Activated naive CD8-positive, alpha-beta T cell treated with anti-CD3 and anti-CD28 coated beads, Interleukin-2, amount 50 U/mL, for 24 hours (primary cell): ENCODE data around the gene SLC35C1.
A peak's percentile ranks its signal among the peaks of the same experiment; 100 is the strongest.

ENCODE experiments used
- ATAC-seq: fragments of 150-1000 bp; cut with Tn5 transposase; one replicate; pipeline ENCODE4 v1.10.0; 2021
- DNase-seq: peaks from one replicate; pipeline ENCODE4 v3.0.0; 2021
- H3K27ac Mint-ChIP-seq: one replicate; pipeline ENCODE4 v1.8.0; 2021; ENCODE audit warnings: mild to moderate bottlenecking, mixed read lengths
- H3K27me3 Mint-ChIP-seq: one replicate; pipeline ENCODE4 v1.8.0; 2021; ENCODE audit warnings: mixed read lengths
- H3K36me3 Mint-ChIP-seq: one replicate; pipeline ENCODE4 v1.8.0; 2021; ENCODE audit warnings: low read depth, mixed read lengths
- H3K4me1 Mint-ChIP-seq: one replicate; pipeline ENCODE4 v1.8.0; 2021; ENCODE audit warnings: mixed read lengths
- H3K4me3 Mint-ChIP-seq: one replicate; pipeline ENCODE4 v1.8.0; 2021; ENCODE audit warnings: mild to moderate bottlenecking, moderate library complexity, mixed read lengths
- H3K9me3 Mint-ChIP-seq: one replicate; pipeline ENCODE4 v1.8.0; 2021; ENCODE audit warnings: mixed read lengths

Gene SLC35C1

GRCh38 chr11:45804761-45805304 is at the start of gene SLC35C1:
Gene SLC35C1, plus strand, starts transcription at chr11:45805149. Its CDS starts 653 bp downstream, at chr11:45805802.
- DNase-seq: peak; percentile 99
- Mint-ChIP-seq H3K36me3 (peaks cover 3% of the 10 kb centered on the region), H3K4me3 (peak within 1 kb of the TSS; percentile 90), H3K27ac (peak within 1 kb of the TSS; percentile 90), H3K9me3 (no peaks in the 10 kb centered on the region), H3K27me3 (no peaks in the 10 kb centered on the region), H3K4me1 (peaks cover 35% of the 10 kb centered on the region)
- ATAC-seq: peak; percentile 95

- no peaks in the 10 kb centered on the region for H3K9me3 Mint-ChIP-seq
- peaks cover 13% of the 10 kb centered on the region for H3K27me3 Mint-ChIP-seq
- no peak for ATAC-seq
- no peaks in the 10 kb centered on the region for H3K36me3 Mint-ChIP-seq
- H3K27ac Mint-ChIP-seq: no peak overlapping the region
- DNase-seq: no peak
- no peak overlapping the region for H3K4me3 Mint-ChIP-seq
- H3K4me1 Mint-ChIP-seq: no peaks in the 10 kb centered on the region
These were observed 49.6 kb upstream of the SLC35C1 start for GRCh38 chr11:45755281-45755859.

GRCh38 chr11:45756384-45757010 is 48.5 kb upstream of the SLC35C1 start:
- ATAC-seq: no peak
- Mint-ChIP-seq H3K4me1 (no peaks in the 10 kb centered on the region), H3K27me3 (peaks cover 8% of the 10 kb centered on the region), H3K4me3 (no peak overlapping the region), H3K27ac (no peak overlapping the region), H3K9me3 (no peaks in the 10 kb centered on the region), H3K36me3 (no peaks in the 10 kb centered on the region)
- no peak for DNase-seq

GRCh38 chr11:45757672-45758071 is 47.3 kb upstream of the SLC35C1 start:
- H3K4me1 Mint-ChIP-seq: no peaks in the 10 kb centered on the region
- no peaks in the 10 kb centered on the region for H3K9me3 Mint-ChIP-seq
- H3K36me3 Mint-ChIP-seq: no peaks in the 10 kb centered on the region
- H3K27ac Mint-ChIP-seq: no peak overlapping the region
- H3K4me3 Mint-ChIP-seq: no peak overlapping the region
- H3K27me3 Mint-ChIP-seq: peaks cover 11% of the 10 kb centered on the region
- ATAC-seq: no peak
- no peak for DNase-seq

- Mint-ChIP-seq H3K9me3 (no peaks in the 10 kb centered on the region), H3K4me1 (no peaks in the 10 kb centered on the region), H3K36me3 (no peaks in the 10 kb centered on the region), H3K27me3 (peaks cover 17% of the 10 kb centered on the region), H3K4me3 (no peak overlapping the region), H3K27ac (no peak overlapping the region)
- ATAC-seq: no peak
- no peak for DNase-seq
These were observed 43.3 kb upstream of the SLC35C1 start for GRCh38 chr11:45761659-45762058.

- H3K4me1 Mint-ChIP-seq: no peaks in the 10 kb centered on the region
- H3K27ac Mint-ChIP-seq: no peak overlapping the region
- no peaks in the 10 kb centered on the region for H3K36me3 Mint-ChIP-seq
- peaks cover 12% of the 10 kb centered on the region for H3K27me3 Mint-ChIP-seq
- DNase-seq (no peak), ATAC-seq (no peak)
- no peaks in the 10 kb centered on the region for H3K9me3 Mint-ChIP-seq
- no peak overlapping the region for H3K4me3 Mint-ChIP-seq
These were observed 39.8 kb upstream of the SLC35C1 start for GRCh38 chr11:45765107-45765668.

- Mint-ChIP-seq H3K27ac (no peak overlapping the region), H3K36me3 (no peaks in the 10 kb centered on the region), H3K4me3 (no peak overlapping the region), H3K27me3 (peaks cover 12% of the 10 kb centered on the region), H3K4me1 (no peaks in the 10 kb centered on the region), H3K9me3 (no peaks in the 10 kb centered on the region)
- DNase-seq (no peak), ATAC-seq (no peak)
These were observed 39.1 kb upstream of the SLC35C1 start for GRCh38 chr11:45765836-45766235.

GRCh38 chr11:45766469-45766868 is 38.5 kb upstream of the SLC35C1 start:
- ATAC-seq (no peak), DNase-seq (no peak)
- H3K4me1 Mint-ChIP-seq: peaks cover 5% of the 10 kb centered on the region
- no peak overlapping the region for H3K4me3 Mint-ChIP-seq
- H3K27ac Mint-ChIP-seq: no peak overlapping the region
- H3K9me3 Mint-ChIP-seq: no peaks in the 10 kb centered on the region
- H3K27me3 Mint-ChIP-seq: peaks cover 15% of the 10 kb centered on the region
- H3K36me3 Mint-ChIP-seq: no peaks in the 10 kb centered on the region

GRCh38 chr11:45768486-45768885 is 36.5 kb upstream of the SLC35C1 start:
- H3K27ac Mint-ChIP-seq: no peak overlapping the region
- H3K36me3 Mint-ChIP-seq: no peaks in the 10 kb centered on the region
- H3K4me1 Mint-ChIP-seq: peaks cover 16% of the 10 kb centered on the region
- ATAC-seq: no peak
- H3K4me3 Mint-ChIP-seq: no peak overlapping the region
- DNase-seq: no peak
- no peaks in the 10 kb centered on the region for H3K9me3 Mint-ChIP-seq
- H3K27me3 Mint-ChIP-seq: peaks cover 10% of the 10 kb centered on the region

GRCh38 chr11:45769960-45770359 is 35.0 kb upstream of the SLC35C1 start:
- DNase-seq (no peak), ATAC-seq (no peak)
- Mint-ChIP-seq H3K27ac (no peak overlapping the region), H3K27me3 (peaks cover 10% of the 10 kb centered on the region), H3K4me3 (no peak overlapping the region), H3K36me3 (no peaks in the 10 kb centered on the region), H3K4me1 (peaks cover 16% of the 10 kb centered on the region), H3K9me3 (no peaks in the 10 kb centered on the region)

- Mint-ChIP-seq H3K27ac (peak overlapping the region; percentile 52), H3K9me3 (no peaks in the 10 kb centered on the region)
- ATAC-seq: peak; percentile 34
These were observed 33.8 kb upstream of the SLC35C1 start for GRCh38 chr11:45771193-45771565.

GRCh38 chr11:45771566-45772448 is 33.1 kb upstream of the SLC35C1 start:
- no peaks in the 10 kb centered on the region for H3K9me3 Mint-ChIP-seq
- ATAC-seq: peak; percentile 96
- peak overlapping the region; percentile 83 for H3K4me3 Mint-ChIP-seq
- H3K27me3 Mint-ChIP-seq: peaks cover 3% of the 10 kb centered on the region
- peak overlapping the region; percentile 52 for H3K27ac Mint-ChIP-seq
- H3K4me1 Mint-ChIP-seq: peaks cover 16% of the 10 kb centered on the region
- H3K36me3 Mint-ChIP-seq: no peaks in the 10 kb centered on the region
- peak; percentile 92 for DNase-seq

More at GRCh38 chr11:45771193-45771565, 33.8 kb upstream of the SLC35C1 start:
- H3K4me1 Mint-ChIP-seq: peaks cover 16% of the 10 kb centered on the region
- no peaks in the 10 kb centered on the region for H3K36me3 Mint-ChIP-seq
- H3K27me3 Mint-ChIP-seq: peaks cover 3% of the 10 kb centered on the region
- DNase-seq: peak; percentile 82
- peak overlapping the region; percentile 83 for H3K4me3 Mint-ChIP-seq

- Mint-ChIP-seq H3K36me3 (no peaks in the 10 kb centered on the region), H3K4me3 (no peak overlapping the region), H3K27ac (no peak overlapping the region), H3K9me3 (no peaks in the 10 kb centered on the region), H3K4me1 (peaks cover 16% of the 10 kb centered on the region), H3K27me3 (peaks cover 3% of the 10 kb centered on the region)
- ATAC-seq (no peak), DNase-seq (no peak)
These were observed 32.5 kb upstream of the SLC35C1 start for GRCh38 chr11:45772449-45772774.

GRCh38 chr11:45772986-45773785 is 31.8 kb upstream of the SLC35C1 start:
- DNase-seq: no peak
- Mint-ChIP-seq H3K4me3 (no peak overlapping the region), H3K36me3 (no peaks in the 10 kb centered on the region), H3K27me3 (peaks cover 6% of the 10 kb centered on the region), H3K27ac (no peak overlapping the region), H3K9me3 (no peaks in the 10 kb centered on the region), H3K4me1 (peaks cover 16% of the 10 kb centered on the region)
- no peak for ATAC-seq
